Keratinocyte (primary cell): ENCODE data around the gene AGPAT3. TPM values are rescaled to one million over a fixed set of nuclear protein-coding genes. Genes with fewer than 3 reads are reported as not detected.
A peak's percentile ranks its signal among the peaks of the same experiment; 100 is the strongest.

Experiments used
- DNase-seq: peaks from one replicate; pipeline ENCODE4 v3.0.0-alpha.2; 2011; ENCODE audit warnings: low read depth, missing footprints, low spot score
- FAIRE-seq: peaks from 2 replicates; lab custom pipeline; 2011; peaks lifted over from hg19 to GRCh38; lab: Jason Lieb, UNC
- H2AFZ ChIP-seq: 2 replicates; pipeline ENCODE4 v1.6.0; 2012; ENCODE audit warnings: low read length, control low read depth, inconsistent platforms; ENCODE audit not compliant: control insufficient read depth
- H3K27ac ChIP-seq: 2 replicates; pipeline ENCODE4 v1.5.1; 2011; ENCODE audit warnings: low read length; ENCODE audit not compliant: control insufficient read depth, insufficient read depth
- H3K27me3 ChIP-seq: 3 replicates; pipeline ENCODE4 v1.6.0; 2011; ENCODE audit warnings: low read length; ENCODE audit not compliant: control insufficient read depth, insufficient read depth; ENCODE audit errors: extremely low read depth
- H3K36me3 ChIP-seq, 2 experiments: 2 replicates in 1 of 2; 3 replicates in 1 of 2; pipeline ENCODE4 v1.5.1; 2011; ENCODE audit warnings: low read length in 2 of 2, mild to moderate bottlenecking in 1 of 2; ENCODE audit not compliant: control insufficient read depth in 2 of 2, insufficient read depth in 2 of 2; ENCODE audit errors: extremely low read depth in 1 of 2
- H3K4me1 ChIP-seq: 3 replicates; pipeline ENCODE4 v1.5.1; 2011; ENCODE audit warnings: low read length; ENCODE audit not compliant: control insufficient read depth, insufficient read depth; ENCODE audit errors: extremely low read depth
- H3K4me2 ChIP-seq: 3 replicates; pipeline ENCODE4 v1.6.0; 2011; ENCODE audit warnings: low read depth, low read length; ENCODE audit not compliant: control insufficient read depth, insufficient read depth; ENCODE audit errors: extremely low read depth
- H3K4me3 ChIP-seq, 3 experiments: fragments of 200-600 bp in 1 of 3; sonication (generic) in 1 of 3; 2 replicates in 2 of 3; 3 replicates in 1 of 3; pipeline ENCODE4 v1.5.1; 2011 to 2016; ENCODE audit warnings: low read length in 3 of 3, mild to moderate bottlenecking in 3 of 3, control low read depth in 2 of 3, inconsistent platforms in 1 of 3, low read depth in 1 of 3, mixed read lengths in 1 of 3, mixed run types in 1 of 3, moderate library complexity in 1 of 3; ENCODE audit not compliant: control insufficient read depth in 2 of 3, insufficient read depth in 2 of 3; ENCODE audit errors: extremely low read depth in 1 of 3
- H3K79me2 ChIP-seq: 2 replicates; pipeline ENCODE4 v1.6.0; 2012; ENCODE audit warnings: low read length; ENCODE audit not compliant: control insufficient read depth, insufficient read depth
- H3K9ac ChIP-seq: 3 replicates; pipeline ENCODE4 v1.6.0; 2011; ENCODE audit warnings: low read length; ENCODE audit not compliant: control insufficient read depth, insufficient read depth; ENCODE audit errors: extremely low read depth
- H3K9me1 ChIP-seq: 3 replicates; pipeline ENCODE4 v1.6.0; 2011; ENCODE audit warnings: low read length; ENCODE audit not compliant: control insufficient read depth, insufficient read depth; ENCODE audit errors: extremely low read depth
- H3K9me3 ChIP-seq: 2 replicates; pipeline ENCODE4 v1.5.1; 2012; ENCODE audit warnings: low read depth, low read length; ENCODE audit not compliant: control insufficient read depth
- H4K20me1 ChIP-seq: 3 replicates; pipeline ENCODE4 v1.6.0; 2011; ENCODE audit warnings: low read length; ENCODE audit not compliant: control insufficient read depth, insufficient read depth; ENCODE audit errors: extremely low read depth
- EZH2 ChIP-seq: IDR thresholded peaks from one replicate; pipeline ENCODE4 v1.6.1; 2012; ENCODE audit warnings: inconsistent platforms, mild to moderate bottlenecking, low read length, moderate library complexity
- dilution Hi-C: fragments of 300-500 bp; cut with MboI; formaldehyde crosslinking; loops from one replicate; pipeline ENCODE4 v1.7.0; 2020; ENCODE audit warnings: low sequenced_read_pairs; ENCODE audit not compliant: extremely low pct_ligation_motif_present
- polyA plus RNA-seq, 5 experiments: library from polyadenylated mRNA; depleted of rRNA in 3 of 5; stranded (reverse) in 3 of 5; stranded (forward) in 1 of 5; unstranded in 1 of 5; fragments of >200 nt; gene quantifications; 1 replicate in 1 of 5; 2 replicates in 3 of 5; 3 replicates in 1 of 5; pipeline versions ENCODE4 v1.2.1 to v1.2.3, GENCODE V29; 2011 to 2012; ENCODE audit warnings: missing spikeins in 2 of 5, low read depth in 1 of 5, low replicate concordance in 1 of 5
- TF ChIP-seq, protein P1 (sequence below), 3 experiments: IDR thresholded peaks in 1 of 3; conservative IDR thresholded peaks in 1 of 3; optimal IDR thresholded peaks in 1 of 3; 2 replicates in 2 of 3; 3 replicates in 1 of 3; pipeline versions ENCODE3 to v1.5.1; 2011; ENCODE audit warnings: low read length in 3 of 3, mild to moderate bottlenecking in 3 of 3, moderate library complexity in 2 of 3, control low read depth in 1 of 3, inconsistent platforms in 1 of 3; ENCODE audit not compliant: insufficient read depth in 2 of 3; ENCODE audit errors: extremely low read depth in 1 of 3

Gene AGPAT3
- polyA plus RNA-seq, 1 donor (not counting 4 experiments of a cell fraction or from before 2014, with no cell fraction given): 21.7 TPM

DNA sequence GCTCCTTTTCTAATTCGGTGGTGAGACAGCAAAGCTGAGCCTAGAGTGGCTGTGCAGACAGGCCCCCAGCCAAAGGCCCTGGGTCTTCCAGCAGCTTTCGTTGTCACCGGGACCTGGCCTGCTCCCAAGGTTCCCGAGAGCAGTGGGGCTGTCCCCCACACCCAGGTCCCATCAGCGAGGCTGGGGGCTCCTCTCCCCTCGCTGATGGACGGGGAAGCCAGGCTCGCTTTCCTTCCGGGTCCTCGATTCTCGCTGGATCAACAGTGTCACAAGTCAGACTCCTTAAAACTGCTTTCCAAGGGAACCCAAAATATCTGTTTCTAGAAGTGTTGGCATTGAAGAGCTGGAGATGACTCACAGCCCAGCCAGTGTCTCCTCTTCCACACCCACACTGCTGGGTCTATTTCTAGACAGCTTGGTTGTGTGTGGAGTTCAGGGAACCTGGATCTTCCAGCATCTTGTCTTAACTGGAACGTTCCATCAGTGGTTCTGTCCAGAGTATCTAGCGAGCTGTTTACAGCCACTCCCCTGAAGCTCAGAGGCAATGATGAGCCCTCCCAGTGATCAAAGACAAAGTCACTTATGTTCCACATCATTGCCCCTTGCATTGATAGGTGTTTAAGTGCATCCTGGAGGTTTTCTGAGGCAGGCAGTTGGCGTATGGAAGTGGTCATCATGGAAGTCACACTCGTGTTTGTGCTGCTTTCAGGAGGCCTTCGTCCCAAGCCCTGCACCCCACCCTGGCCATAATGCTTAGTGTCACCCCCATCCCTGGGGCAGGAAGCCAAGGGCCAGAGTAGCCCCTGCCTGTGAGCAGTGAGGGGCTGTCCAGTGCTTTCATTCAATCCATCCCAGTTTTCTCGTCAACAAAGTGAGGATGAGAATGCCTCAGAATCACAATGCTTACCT, 40.4 kb upstream of the AGPAT3 start:
- peaks cover 15% of the 10 kb centered on the region for H3K27me3 ChIP-seq
- H3K36me3 ChIP-seq: no peaks in the 10 kb centered on the region
- H3K9ac ChIP-seq: no peak overlapping the region
- FAIRE-seq (peak; percentile 76), DNase-seq (no peak)
- dilution Hi-C loops: no loop called here
- H4K20me1 ChIP-seq: no peaks in the 10 kb centered on the region
- no peaks in the 10 kb centered on the region for H3K79me2 ChIP-seq
- H3K4me2 ChIP-seq: no peak overlapping the region
- no peaks in the 10 kb centered on the region for H3K9me3 ChIP-seq
- no peak overlapping the region for H3K27ac ChIP-seq
- H3K9me1 ChIP-seq: no peaks in the 10 kb centered on the region
- TF ChIP-seq, protein P1, sequence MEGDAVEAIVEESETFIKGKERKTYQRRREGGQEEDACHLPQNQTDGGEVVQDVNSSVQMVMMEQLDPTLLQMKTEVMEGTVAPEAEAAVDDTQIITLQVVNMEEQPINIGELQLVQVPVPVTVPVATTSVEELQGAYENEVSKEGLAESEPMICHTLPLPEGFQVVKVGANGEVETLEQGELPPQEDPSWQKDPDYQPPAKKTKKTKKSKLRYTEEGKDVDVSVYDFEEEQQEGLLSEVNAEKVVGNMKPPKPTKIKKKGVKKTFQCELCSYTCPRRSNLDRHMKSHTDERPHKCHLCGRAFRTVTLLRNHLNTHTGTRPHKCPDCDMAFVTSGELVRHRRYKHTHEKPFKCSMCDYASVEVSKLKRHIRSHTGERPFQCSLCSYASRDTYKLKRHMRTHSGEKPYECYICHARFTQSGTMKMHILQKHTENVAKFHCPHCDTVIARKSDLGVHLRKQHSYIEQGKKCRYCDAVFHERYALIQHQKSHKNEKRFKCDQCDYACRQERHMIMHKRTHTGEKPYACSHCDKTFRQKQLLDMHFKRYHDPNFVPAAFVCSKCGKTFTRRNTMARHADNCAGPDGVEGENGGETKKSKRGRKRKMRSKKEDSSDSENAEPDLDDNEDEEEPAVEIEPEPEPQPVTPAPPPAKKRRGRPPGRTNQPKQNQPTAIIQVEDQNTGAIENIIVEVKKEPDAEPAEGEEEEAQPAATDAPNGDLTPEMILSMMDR (optimal IDR thresholded peaks at IDR 0.05 in 1 of 3, IDR thresholded peaks at IDR 0.05 in 1 of 3, conservative IDR thresholded peaks at IDR 0.05 in 1 of 3; ENCODE audit: extremely low read depth in 1 of 3, insufficient read depth in 2 of 3, low read length in 3 of 3): no peak
- no peak for TF ChIP-seq EZH2
- H3K4me1 ChIP-seq: peaks cover 4% of the 10 kb centered on the region
- H3K4me3 ChIP-seq: no peak overlapping the region
- no peak overlapping the region for H2AFZ ChIP-seq

DNA sequence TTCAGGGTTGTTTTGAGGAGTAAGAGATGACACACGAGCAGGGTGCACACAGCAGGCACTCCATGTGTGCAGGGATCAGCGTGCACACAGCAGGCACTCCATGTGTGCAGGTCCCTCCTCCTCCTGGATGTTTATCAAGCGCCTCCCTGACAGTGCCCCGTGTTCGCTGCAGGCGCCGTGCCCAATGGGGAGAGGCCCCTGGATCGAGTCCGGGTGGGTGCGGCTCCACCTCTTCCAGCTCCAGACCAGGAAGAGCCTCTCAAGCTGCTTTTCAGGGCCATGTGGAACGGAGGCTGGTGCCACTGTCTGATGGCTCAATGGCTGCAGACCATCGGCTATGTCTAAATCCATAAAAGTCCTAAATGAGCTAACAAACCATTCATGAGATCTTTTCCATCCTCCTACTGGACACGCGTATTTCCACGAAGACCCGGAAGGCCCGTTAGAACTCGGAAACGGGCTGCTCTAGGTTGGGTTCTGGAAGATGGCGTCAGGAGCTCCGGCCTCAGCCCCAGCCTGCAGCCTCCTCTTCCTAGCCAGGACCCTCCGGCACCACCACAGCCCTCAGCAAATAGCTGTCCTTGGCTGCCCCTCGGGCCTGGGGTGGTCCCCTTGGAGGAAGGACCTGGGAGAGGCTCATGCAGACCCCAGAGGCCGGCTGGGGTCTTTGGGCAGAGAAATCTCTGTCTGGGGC, 39.6 kb upstream of the AGPAT3 start:
- TF ChIP-seq, protein P1 (optimal IDR thresholded peaks at IDR 0.05 in 1 of 3, IDR thresholded peaks at IDR 0.05 in 1 of 3, conservative IDR thresholded peaks at IDR 0.05 in 1 of 3; ENCODE audit: extremely low read depth in 1 of 3, insufficient read depth in 2 of 3, low read length in 3 of 3): no peak
- TF ChIP-seq EZH2: no peak
- Histone ChIP-seq H3K4me2 (no peak overlapping the region), H3K27me3 (peaks cover 15% of the 10 kb centered on the region), H3K9me1 (no peaks in the 10 kb centered on the region), H3K9ac (no peak overlapping the region), H3K36me3 (no peaks in the 10 kb centered on the region), H3K79me2 (no peaks in the 10 kb centered on the region), H3K4me1 (peaks cover 4% of the 10 kb centered on the region), H3K27ac (no peak overlapping the region), H3K9me3 (no peaks in the 10 kb centered on the region), H3K4me3 (no peak overlapping the region), H2AFZ (no peak overlapping the region), H4K20me1 (no peaks in the 10 kb centered on the region)
- dilution Hi-C loops: no loop called here
- no peak for FAIRE-seq
- no peak for DNase-seq
